ENCODE measurements around the gene KRTAP5-10. TPM values are rescaled to one million over a fixed set of nuclear protein-coding genes. Genes with fewer than 3 reads are reported as not detected.
"Not testable (repeated sequence)": the region's sequence is repeated elsewhere in the genome, so short reads cannot be mapped to it uniquely, and the experiment has no call there.

The KRTAP5-10 gene
- total RNA-seq, 1 donor from 2014 or later = 1.5 TPM

- DNase-seq = no peak
These were observed 22.2 kb upstream of the KRTAP5-10 start for GRCh38 chr11:71542879-71543777.

- DNase-seq = no peak
These were observed 21.5 kb upstream of the KRTAP5-10 start for GRCh38 chr11:71543866-71544265.

GRCh38 chr11:71544525-71545214, 20.7 kb upstream of the KRTAP5-10 start:
- no peak for DNase-seq

- no peak for DNase-seq
These were observed 19.9 kb upstream of the KRTAP5-10 start for GRCh38 chr11:71545405-71545966.

- no peak for DNase-seq
These were observed 17.2 kb upstream of the KRTAP5-10 start, which contains the start of gene KRTAP5-9 for GRCh38 chr11:71548120-71548519. KRTAP5-9 (plus strand) TSS chr11:71548420; CDS start chr11:71548658, 238 bp downstream.

GRCh38 chr11:71548716-71549151, 16.6 kb upstream of the KRTAP5-10 start:
- no peak for DNase-seq

- DNase-seq = no peak
These were observed 13.7 kb upstream of the KRTAP5-10 start for GRCh38 chr11:71551711-71552110.

GRCh38 chr11:71554996-71555395, 10.4 kb upstream of the KRTAP5-10 start:
- no peak for DNase-seq

GRCh38 chr11:71555508-71555907, 9.9 kb upstream of the KRTAP5-10 start:
- no peak for DNase-seq

- DNase-seq = no peak
These were observed 9.3 kb upstream of the KRTAP5-10 start for GRCh38 chr11:71556018-71556417.

GRCh38 chr11:71557257-71557656, 8.1 kb upstream of the KRTAP5-10 start:
- no peak for DNase-seq

GRCh38 chr11:71558996-71559395, 6.4 kb upstream of the KRTAP5-10 start:
- no peak for DNase-seq

GRCh38 chr11:71562120-71562519, 3.2 kb upstream of the KRTAP5-10 start:
- DNase-seq = no peak

GRCh38 chr11:71563406-71563805, 2.0 kb upstream of the KRTAP5-10 start:
- DNase-seq = no peak

GRCh38 chr11:71564430-71564829, 933 bp upstream of the KRTAP5-10 start:
- DNase-seq = no peak

- DNase-seq = no peak
These were observed 788 bp downstream of the KRTAP5-10 start for GRCh38 chr11:71566081-71566620.

- not testable (repeated sequence) for DNase-seq
These were observed 1.6 kb downstream of the KRTAP5-10 start for GRCh38 chr11:71566626-71567599.

GRCh38 chr11:71567633-71568032, 2.3 kb downstream of the KRTAP5-10 start:
- not testable (repeated sequence) for DNase-seq

GRCh38 chr11:71568704-71569349, 3.5 kb downstream of the KRTAP5-10 start:
- no peak for DNase-seq

GRCh38 chr11:71571101-71571850, 5.9 kb downstream of the KRTAP5-10 start:
- DNase-seq = not testable (repeated sequence)
